HPDE6-E6E7 (cell line): ENCODE data around the gene GPR27.

ENCODE experiments used
- DNase-seq: peaks from one replicate; pipeline ENCODE4 v3.0.0; 2011; ENCODE audit warnings: missing footprints; ENCODE audit errors: extremely low spot score

GPR27 gene

DNA sequence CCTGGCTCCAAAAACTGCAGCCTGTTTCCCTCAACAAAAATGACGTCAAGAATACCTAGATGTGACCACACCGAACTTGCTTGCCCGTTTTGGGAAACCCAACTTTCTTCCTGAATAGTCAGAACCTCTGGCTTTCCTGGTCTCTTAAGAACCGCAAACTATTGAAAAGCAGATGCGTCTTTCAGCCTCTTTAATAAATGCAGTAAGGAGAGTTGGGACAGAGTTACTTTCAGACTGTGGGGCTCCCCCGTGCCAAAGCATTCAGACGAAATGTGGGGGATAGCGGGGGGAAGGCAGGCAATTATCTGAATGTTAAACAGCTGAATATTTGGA, 32.5 kb downstream of the GPR27 start:
- no peak for DNase-seq

DNA sequence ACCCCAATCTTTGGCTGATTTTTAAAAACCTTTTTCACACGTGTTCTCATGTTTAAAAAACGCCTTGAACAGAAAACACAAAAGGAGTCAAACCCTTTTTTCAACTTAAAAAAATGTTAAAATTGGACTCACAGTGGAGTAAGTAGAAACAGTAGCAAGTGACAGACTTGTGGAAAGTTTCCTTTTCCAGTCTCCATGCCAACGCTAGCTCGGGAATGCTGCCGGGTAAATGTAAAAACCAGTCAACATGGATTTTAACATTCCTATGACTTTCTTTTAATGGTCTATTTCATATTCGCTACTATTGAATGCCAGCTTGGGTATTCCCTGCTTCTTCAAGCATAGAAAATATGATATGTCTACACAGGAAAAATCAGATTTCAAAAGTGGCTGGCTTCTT, 32.9 kb downstream of the GPR27 start:
- DNase-seq: no peak

DNA sequence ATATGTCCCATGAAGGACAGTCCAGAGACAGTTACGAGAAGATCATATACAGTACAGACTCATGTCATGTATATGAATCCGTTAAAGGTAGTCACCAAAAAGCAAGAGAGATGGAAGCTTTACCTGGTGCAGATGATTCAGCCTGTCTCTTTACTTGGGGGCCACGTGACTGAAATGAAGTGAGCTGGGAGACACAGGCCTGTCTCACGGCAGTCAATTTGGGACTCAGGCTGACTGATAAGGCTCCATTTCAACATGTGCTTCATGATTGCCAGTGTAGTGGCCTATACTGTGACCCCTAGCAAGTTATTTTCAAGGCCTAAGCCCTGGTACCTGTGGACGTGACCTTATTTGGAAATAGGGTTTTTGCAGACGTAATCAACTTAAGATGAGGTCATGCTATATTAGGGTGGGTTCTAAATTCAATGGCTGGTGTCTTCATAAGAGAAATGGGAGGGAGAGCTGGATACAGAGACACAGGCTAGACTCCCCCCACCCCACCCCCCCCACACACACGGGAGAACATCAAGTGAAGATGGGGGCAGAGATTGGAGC, 34.3 kb downstream of the GPR27 start:
- DNase-seq: no peak

DNA sequence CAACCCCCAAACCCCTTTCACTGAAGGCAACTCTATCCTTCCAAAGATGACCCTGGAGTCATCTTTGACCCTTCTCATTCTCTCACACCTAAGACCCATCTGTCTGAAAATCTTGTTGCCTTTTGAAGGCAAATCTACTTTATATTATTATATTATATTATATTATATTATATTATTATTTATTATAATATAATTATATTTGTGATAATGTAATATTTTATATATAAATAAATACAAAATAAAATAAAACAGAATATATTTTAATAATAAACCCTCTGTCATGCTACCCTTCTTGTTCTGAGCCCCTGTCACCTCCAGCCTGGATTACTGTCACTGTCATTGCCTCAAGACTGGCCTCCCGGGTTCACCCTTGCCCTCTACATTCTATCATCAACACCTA, 36.3 kb downstream of the GPR27 start:
- DNase-seq: no peak

DNA sequence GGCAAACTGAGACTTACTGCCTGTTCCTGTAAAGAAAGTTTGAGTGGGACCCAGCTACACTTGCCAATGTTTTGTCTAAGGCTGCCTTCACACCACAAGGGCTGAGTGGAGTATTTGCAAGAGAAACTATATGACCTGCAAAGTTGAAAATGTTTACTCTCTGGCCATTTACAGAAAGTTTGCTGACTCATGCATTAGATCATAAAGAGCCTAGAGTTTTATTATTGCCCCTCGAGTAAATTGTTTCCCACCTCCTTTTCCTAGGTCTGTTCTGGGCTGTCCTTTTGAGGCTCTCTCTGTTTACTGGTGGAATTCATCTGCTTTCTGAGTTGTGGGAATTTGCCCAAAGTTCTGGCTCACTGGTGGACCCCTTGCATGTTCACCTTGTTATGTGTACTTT, 38.0 kb downstream of the GPR27 start:
- no peak for DNase-seq

DNA sequence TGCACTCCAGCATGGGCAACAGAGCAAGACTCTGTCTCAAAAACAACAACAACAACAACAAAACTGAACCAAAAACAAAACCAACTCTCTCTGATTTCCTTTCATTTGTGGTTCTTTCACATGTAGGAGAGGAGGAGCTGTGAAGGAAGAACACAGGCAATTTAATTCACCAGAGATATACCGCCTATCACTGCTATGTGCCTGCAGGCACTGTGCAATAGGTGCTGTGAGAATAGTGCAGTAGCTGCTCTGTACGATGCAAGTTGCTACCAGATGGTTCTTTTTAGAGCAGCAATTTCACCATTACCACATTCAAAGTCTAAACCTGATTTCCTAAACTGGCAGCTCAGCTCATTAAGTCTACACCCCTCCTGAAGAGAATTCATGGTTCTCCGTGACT, 42.6 kb downstream of the GPR27 start:
- DNase-seq: no peak

DNA sequence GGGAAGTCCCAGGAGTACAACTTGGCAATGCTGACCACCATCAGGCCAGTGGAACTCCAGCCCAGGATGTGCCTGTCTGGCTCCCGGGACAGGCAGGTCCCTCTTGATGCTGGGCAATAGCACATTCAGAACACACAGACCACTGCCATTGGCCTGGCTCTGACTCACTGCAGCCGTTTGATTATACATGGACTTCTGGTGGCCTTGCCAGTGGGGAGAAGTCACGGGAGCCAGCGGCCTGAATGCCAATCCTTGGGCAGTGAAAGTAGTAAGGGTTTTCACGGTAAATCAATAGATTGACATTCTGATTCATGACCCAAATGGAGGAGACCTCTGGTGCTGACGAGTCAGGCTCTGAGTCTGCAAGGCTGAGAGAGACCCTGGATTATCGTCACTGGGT, 43.8 kb downstream of the GPR27 start:
- no peak for DNase-seq

DNA sequence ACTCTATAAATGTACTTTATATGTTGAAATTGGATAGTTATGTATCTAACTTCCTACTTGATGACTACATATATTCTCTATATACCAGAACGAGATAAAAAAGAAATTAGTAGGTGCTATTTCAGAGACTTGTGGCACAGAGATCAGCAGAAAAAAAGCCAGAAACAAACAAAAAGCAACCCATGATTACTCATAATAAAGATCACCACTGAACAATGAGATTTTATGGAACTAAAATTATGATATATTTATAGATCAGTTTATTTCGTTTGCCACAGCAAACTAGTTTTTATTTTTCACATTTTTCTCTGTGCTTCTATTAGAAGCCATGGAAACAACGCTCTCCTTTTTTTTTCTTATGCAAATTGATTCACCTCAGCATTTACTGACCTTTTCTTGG, 46.4 kb downstream of the GPR27 start:
- no peak for DNase-seq

DNA sequence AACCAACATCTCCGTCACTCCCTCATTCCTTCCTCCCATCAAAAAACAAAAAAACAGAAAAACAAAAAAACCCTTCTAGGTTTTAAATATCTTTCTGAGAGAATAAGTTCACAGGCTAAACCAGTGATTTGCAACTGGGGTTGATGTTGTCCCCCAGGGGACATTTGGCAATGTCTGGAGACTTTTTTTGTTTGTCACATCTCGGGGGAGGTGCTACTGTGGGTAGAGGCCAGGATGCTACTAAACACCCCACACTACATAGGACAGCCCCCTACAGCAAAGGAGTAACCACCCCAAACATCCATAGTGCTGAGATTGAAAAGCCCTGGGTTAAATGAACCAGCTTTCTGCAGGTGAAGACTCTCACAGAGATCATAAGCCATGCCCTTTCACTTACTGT, 48.3 kb downstream of the GPR27 start:
- no peak for DNase-seq

DNA sequence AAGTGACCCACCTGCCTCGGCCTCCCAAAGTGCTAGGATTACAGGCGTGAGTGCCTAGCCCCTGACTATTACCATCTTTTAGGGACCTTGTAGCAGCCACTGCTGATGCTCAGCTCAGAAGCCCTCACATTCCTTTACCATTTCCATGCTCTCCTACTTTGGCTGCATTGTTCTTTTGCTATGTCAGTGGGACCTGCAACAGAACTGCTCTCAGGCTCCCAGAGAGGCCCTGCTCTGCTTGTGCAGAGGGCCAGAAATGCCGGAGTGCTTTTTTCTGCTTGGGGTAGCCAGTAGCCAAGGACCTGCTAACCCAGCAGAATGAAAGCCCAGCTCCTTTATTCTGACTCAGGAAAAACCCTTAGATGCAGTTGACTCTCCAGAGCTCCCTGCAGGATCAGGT, 49.6 kb downstream of the GPR27 start:
- DNase-seq: no peak

DNA sequence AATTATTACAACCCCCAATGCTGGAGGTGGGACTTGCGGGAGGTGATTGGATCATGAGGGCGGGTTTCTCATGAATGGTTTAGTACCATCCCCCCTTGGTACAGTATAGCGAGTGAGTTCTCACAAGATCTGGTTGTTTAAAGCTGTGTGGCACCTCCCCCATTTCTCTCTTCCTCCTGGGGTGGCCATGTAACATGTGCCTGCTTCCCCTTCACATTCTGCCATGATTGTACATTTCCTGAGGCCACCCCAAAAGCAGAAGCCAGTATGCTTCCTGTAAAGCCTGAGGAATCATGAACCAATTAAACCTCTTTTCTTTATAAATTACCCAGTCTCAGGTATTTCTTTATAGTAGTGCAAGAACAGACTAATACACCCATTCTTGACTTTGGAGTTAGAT, 51.5 kb downstream of the GPR27 start:
- DNase-seq: no peak

DNA sequence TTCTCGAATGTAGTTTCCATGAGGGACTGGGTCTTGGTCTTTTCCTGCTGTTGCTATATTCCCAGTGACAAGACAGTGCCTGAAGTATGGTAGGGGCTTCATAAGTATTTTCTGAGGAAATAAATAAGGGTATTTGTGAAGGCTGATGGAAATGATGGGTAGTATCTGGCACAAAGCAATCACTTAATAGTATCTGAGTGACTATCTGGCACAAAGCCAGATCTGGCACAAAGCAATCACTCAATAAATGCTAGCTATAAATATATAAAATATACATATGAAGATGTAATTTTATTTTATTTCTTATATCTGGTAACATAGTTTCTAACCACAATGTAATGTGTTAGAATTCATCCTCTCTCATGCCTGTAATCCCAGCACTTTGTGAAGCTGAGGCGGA, 52.0 kb downstream of the GPR27 start:
- DNase-seq: no peak
